Chondrocyte (in vitro differentiated cells): ENCODE measurements around the gene GPAT3. TPM values are rescaled to one million over a fixed set of nuclear protein-coding genes. Genes with fewer than 3 reads are reported as not detected.

Source experiments
- DNase-seq: peaks from one replicate; pipeline ENCODE4 v3.0.0; 2021; ENCODE audit warnings: mixed read lengths, low spot score
- H3K27ac Mint-ChIP-seq: one replicate; pipeline ENCODE4 v1.8.0; 2021; ENCODE audit warnings: mild to moderate bottlenecking, moderate library complexity, mixed read lengths; ENCODE audit not compliant: unreplicated experiment
- H3K27me3 Mint-ChIP-seq: 2 replicates; pipeline ENCODE4 v1.8.0; 2021; ENCODE audit warnings: low read depth, mixed read lengths
- H3K36me3 Mint-ChIP-seq: 2 replicates; pipeline ENCODE4 v1.8.0; 2021; ENCODE audit warnings: low read depth, mixed read lengths
- H3K4me1 Mint-ChIP-seq: 2 replicates; pipeline ENCODE4 v1.8.0; 2021; ENCODE audit warnings: low read depth, mild to moderate bottlenecking, mixed read lengths
- H3K4me3 Mint-ChIP-seq: one replicate; pipeline ENCODE4 v1.8.0; 2021; ENCODE audit warnings: mild to moderate bottlenecking, moderate library complexity, mixed read lengths; ENCODE audit not compliant: unreplicated experiment
- H3K9me3 Mint-ChIP-seq: 2 replicates; pipeline ENCODE4 v1.8.0; 2021; ENCODE audit warnings: low read depth, mixed read lengths
- CTCF ChIP-seq: fragments of 200-600 bp; sonication (generic); IDR thresholded peaks from 2 replicates; pipeline ENCODE4 v1.5.0; 2021; ENCODE audit warnings: antibody characterized with exemption, mild to moderate bottlenecking, moderate library complexity
- total RNA-seq: library from RNA; stranded (reverse); gene quantifications from 3 replicates; pipeline ENCODE4 v1.2.1, GENCODE V29; 2021

The GPAT3 gene
- total RNA-seq, 1 donor from 2014 or later, result 0.07 TPM

- H3K4me1 Mint-ChIP-seq, result no peaks in the 10 kb centered on the region
- no peak for TF ChIP-seq CTCF
- H3K36me3 Mint-ChIP-seq, result no peaks in the 10 kb centered on the region
- H3K4me3 Mint-ChIP-seq, result no peak overlapping the region
- no peak overlapping the region for H3K27ac Mint-ChIP-seq
- H3K27me3 Mint-ChIP-seq, result peaks cover 20% of the 10 kb centered on the region
- H3K9me3 Mint-ChIP-seq, result no peaks in the 10 kb centered on the region
- no peak for DNase-seq
Measured at GRCh38 chr4:83561381-83561780, 25.5 kb downstream of the GPAT3 start.

- Mint-ChIP-seq H3K9me3 (no peaks in the 10 kb centered on the region), H3K4me3 (no peak overlapping the region), H3K27ac (no peak overlapping the region), H3K4me1 (no peaks in the 10 kb centered on the region), H3K36me3 (no peaks in the 10 kb centered on the region), H3K27me3 (peaks cover 22% of the 10 kb centered on the region)
- no peak for TF ChIP-seq CTCF
- DNase-seq, result no peak
Measured at GRCh38 chr4:83563998-83564397, 28.1 kb downstream of the GPAT3 start.

GRCh38 chr4:83568062-83568461 lies 32.2 kb downstream of the GPAT3 start:
- no peak overlapping the region for H3K4me3 Mint-ChIP-seq
- no peaks in the 10 kb centered on the region for H3K9me3 Mint-ChIP-seq
- no peak for TF ChIP-seq CTCF
- H3K36me3 Mint-ChIP-seq, result no peaks in the 10 kb centered on the region
- H3K27ac Mint-ChIP-seq, result no peak overlapping the region
- H3K4me1 Mint-ChIP-seq, result no peaks in the 10 kb centered on the region
- H3K27me3 Mint-ChIP-seq, result peaks cover 7% of the 10 kb centered on the region
- DNase-seq, result no peak

- Mint-ChIP-seq H3K4me3 (no peak overlapping the region), H3K36me3 (no peaks in the 10 kb centered on the region), H3K9me3 (no peaks in the 10 kb centered on the region), H3K27me3 (peaks cover 4% of the 10 kb centered on the region), H3K4me1 (no peaks in the 10 kb centered on the region), H3K27ac (no peak overlapping the region)
- TF ChIP-seq CTCF, result no peak
- no peak for DNase-seq
Measured at GRCh38 chr4:83569429-83569828, 33.5 kb downstream of the GPAT3 start.

GRCh38 chr4:83569987-83570386 lies 34.1 kb downstream of the GPAT3 start:
- no peaks in the 10 kb centered on the region for H3K36me3 Mint-ChIP-seq
- H3K9me3 Mint-ChIP-seq, result no peaks in the 10 kb centered on the region
- no peak overlapping the region for H3K4me3 Mint-ChIP-seq
- H3K27ac Mint-ChIP-seq, result no peak overlapping the region
- no peaks in the 10 kb centered on the region for H3K4me1 Mint-ChIP-seq
- no peak for TF ChIP-seq CTCF
- no peak for DNase-seq
- H3K27me3 Mint-ChIP-seq, result peaks cover 4% of the 10 kb centered on the region
